ENCODE results near the gene CPNE2. TPM values are rescaled to one million over a fixed set of nuclear protein-coding genes. Genes with fewer than 3 reads are reported as not detected.

CPNE2 gene
- total RNA-seq, 1 donor from 2014 or later: 40.3 TPM

- no peak for TF ChIP-seq CTCF (IDR thresholded peaks at IDR 0.05)
- no peak for TF ChIP-seq POLR2AphosphoS5 (IDR thresholded peaks at IDR 0.05; ENCODE audit: insufficient read depth in 1 of 2, low read depth in 1 of 2)
- TF ChIP-seq POLR2A (IDR thresholded peaks at IDR 0.05): no peak
- Histone ChIP-seq H3K27me3 (no peaks in the 10 kb centered on the region), H3K36me3 (no peaks in the 10 kb centered on the region), H3K4me3 (no peak overlapping the region), H3K9me3 (no peaks in the 10 kb centered on the region), H3K4me1 (peaks cover 54% of the 10 kb centered on the region), H3K27ac (no peak overlapping the region)
- no peak for DNase-seq (ENCODE audit: extremely low spot score in 2 of 2)
- intact Hi-C loops (cut with DNase I): no loop called here
Measured at GRCh38 chr16:57144027-57144426, 51.6 kb downstream of the CPNE2 start.

- Histone ChIP-seq H3K4me3 (no peak overlapping the region), H3K27me3 (no peaks in the 10 kb centered on the region), H3K9me3 (no peaks in the 10 kb centered on the region), H3K36me3 (no peaks in the 10 kb centered on the region), H3K4me1 (peaks cover 52% of the 10 kb centered on the region), H3K27ac (no peak overlapping the region)
- TF ChIP-seq CTCF (IDR thresholded peaks at IDR 0.05) (no peak), POLR2AphosphoS5 (IDR thresholded peaks at IDR 0.05; ENCODE audit: insufficient read depth in 1 of 2, low read depth in 1 of 2) (no peak), POLR2A (IDR thresholded peaks at IDR 0.05) (no peak)
- DNase-seq (ENCODE audit: extremely low spot score in 2 of 2): peak in 1 of 2 donors; percentile 88
- intact Hi-C loops (cut with DNase I): no loop called here
Measured at GRCh38 chr16:57145046-57146021, 53.0 kb downstream of the CPNE2 start.

- TF ChIP-seq CTCF (IDR thresholded peaks at IDR 0.05) (no peak), POLR2A (IDR thresholded peaks at IDR 0.05) (no peak), POLR2AphosphoS5 (IDR thresholded peaks at IDR 0.05; ENCODE audit: insufficient read depth in 1 of 2, low read depth in 1 of 2) (no peak)
- H3K4me1 ChIP-seq: peaks cover 44% of the 10 kb centered on the region
- no peaks in the 10 kb centered on the region for H3K9me3 ChIP-seq
- H3K4me3 ChIP-seq: no peak overlapping the region
- no peaks in the 10 kb centered on the region for H3K36me3 ChIP-seq
- no peak overlapping the region for H3K27ac ChIP-seq
- no peaks in the 10 kb centered on the region for H3K27me3 ChIP-seq
- intact Hi-C loops (cut with DNase I): no loop called here
- DNase-seq (ENCODE audit: extremely low spot score in 2 of 2): no peak
Measured at GRCh38 chr16:57146040-57146647, 53.8 kb downstream of the CPNE2 start.

- TF ChIP-seq CTCF (IDR thresholded peaks at IDR 0.05) (no peak), POLR2AphosphoS5 (IDR thresholded peaks at IDR 0.05; ENCODE audit: insufficient read depth in 1 of 2, low read depth in 1 of 2) (no peak), POLR2A (IDR thresholded peaks at IDR 0.05) (no peak)
- Histone ChIP-seq H3K4me1 (peaks cover 43% of the 10 kb centered on the region), H3K27me3 (no peaks in the 10 kb centered on the region), H3K27ac (no peak overlapping the region), H3K36me3 (no peaks in the 10 kb centered on the region), H3K9me3 (no peaks in the 10 kb centered on the region), H3K4me3 (no peak overlapping the region)
- intact Hi-C loops (cut with DNase I): no loop called here
- no peak for DNase-seq (ENCODE audit: extremely low spot score in 2 of 2)
Measured at GRCh38 chr16:57146735-57147134, 54.4 kb downstream of the CPNE2 start.

All from vagina (tissue), 2 donors.